ENCODE results near the gene COPA. TPM values are rescaled to one million over a fixed set of nuclear protein-coding genes. Genes with fewer than 3 reads are reported as not detected.

COPA gene
- total RNA-seq, 4 donors from 2014 or later = 59.0 to 103 (median 85.9) TPM

- Histone ChIP-seq H3K9me3 (no peaks in the 10 kb centered on the region), H3K27ac (peak overlapping the region in 1 of 4 donors; percentile 41), H3K36me3 (peaks cover 2 to 90% of the 10 kb centered on the region in 2 donors), H3K27me3 (no peaks in the 10 kb centered on the region), H3K4me1 (peaks cover 20 to 48% of the 10 kb centered on the region in 2 donors), H3K4me3 (no peak overlapping the region)
- TF ChIP-seq POLR2A (IDR thresholded peaks at IDR 0.05) (no peak), CTCF (IDR thresholded peaks at IDR 0.05 in 4 of 5, conservative IDR thresholded peaks at IDR 0.05 in 1 of 5) (peak in 3 of 5 experiments; percentile 12 to 37 (median 36))
- intact Hi-C loops (cut with DNase I; ENCODE audit: low total_unique reads) (no loop called here), in situ Hi-C loops (cut with MboI; ENCODE audit: low sequenced_read_pairs in 4 of 4) (loop anchor here in 2 of 4 donors (25.0 kb wide), 1 partner anchor 267 kb away; the partner anchor contains the start of genes IGSF8 (in 2 of the 2) and KCNJ9 (in 2 of the 2))
- ATAC-seq (no peak), DNase-seq (no peak)
Observed at GRCh38 chr1:160354388-160354985, 11.4 kb upstream of the COPA start.

- H3K4me3 ChIP-seq = no peak overlapping the region
- ATAC-seq (no peak), DNase-seq (no peak)
- peaks cover 2 to 96% of the 10 kb centered on the region in 2 donors for H3K36me3 ChIP-seq
- no peaks in the 10 kb centered on the region for H3K9me3 ChIP-seq
- H3K27ac ChIP-seq = peak overlapping the region; percentile 84 to 88 (median 85)
- TF ChIP-seq CTCF (IDR thresholded peaks at IDR 0.05 in 4 of 5, conservative IDR thresholded peaks at IDR 0.05 in 1 of 5) (no peak), POLR2A (IDR thresholded peaks at IDR 0.05) (no peak)
- intact Hi-C loops (cut with DNase I; ENCODE audit: low total_unique reads) (no loop called here), in situ Hi-C loops (cut with MboI; ENCODE audit: low sequenced_read_pairs in 4 of 4) (loop anchor here in 2 of 4 donors (25.0 kb wide), 1 partner anchor 266 kb away; the partner anchor contains the start of genes IGSF8 (in 2 of the 2) and KCNJ9 (in 2 of the 2))
- H3K4me1 ChIP-seq = peaks cover 20 to 50% of the 10 kb centered on the region in 2 donors
- H3K27me3 ChIP-seq = no peaks in the 10 kb centered on the region
Observed at GRCh38 chr1:160353223-160353622, 10.2 kb upstream of the COPA start.

GRCh38 chr1:160352555-160352954, 9.5 kb upstream of the COPA start:
- TF ChIP-seq POLR2A (IDR thresholded peaks at IDR 0.05) = no peak
- no peak for TF ChIP-seq CTCF (IDR thresholded peaks at IDR 0.05 in 4 of 5, conservative IDR thresholded peaks at IDR 0.05 in 1 of 5)
- H3K27ac ChIP-seq = peak overlapping the region; percentile 84 to 88 (median 85)
- in situ Hi-C loops (cut with MboI; ENCODE audit: low sequenced_read_pairs in 4 of 4) = loop anchor here in 2 of 4 donors (25.0 kb wide), 1 partner anchor 265 kb away; the partner anchor contains the start of genes IGSF8 (in 2 of the 2) and KCNJ9 (in 2 of the 2)
- H3K4me3 ChIP-seq = no peak overlapping the region
- ATAC-seq (peak in 1 of 2 donors; percentile 25), DNase-seq (no peak)
- intact Hi-C loops (cut with DNase I; ENCODE audit: low total_unique reads) = no loop called here
- no peaks in the 10 kb centered on the region for H3K27me3 ChIP-seq
- H3K4me1 ChIP-seq = peaks cover 20 to 50% of the 10 kb centered on the region in 2 donors
- peaks cover 2 to 96% of the 10 kb centered on the region in 2 donors for H3K36me3 ChIP-seq
- H3K9me3 ChIP-seq = no peaks in the 10 kb centered on the region

GRCh38 chr1:160351629-160352028, 8.6 kb upstream of the COPA start:
- Histone ChIP-seq H3K4me3 (peak overlapping the region in 1 of 4 donors; percentile 7), H3K4me1 (peaks cover 20 to 50% of the 10 kb centered on the region in 2 donors), H3K27me3 (no peaks in the 10 kb centered on the region), H3K36me3 (peaks cover 2 to 96% of the 10 kb centered on the region in 2 donors), H3K9me3 (no peaks in the 10 kb centered on the region), H3K27ac (peak overlapping the region; percentile 84 to 88 (median 85))
- intact Hi-C loops (cut with DNase I; ENCODE audit: low total_unique reads) (no loop called here), in situ Hi-C loops (cut with MboI; ENCODE audit: low sequenced_read_pairs in 4 of 4) (loop anchor here in 2 of 4 donors (25.0 kb wide), 1 partner anchor 264 kb away; the partner anchor contains the start of genes IGSF8 (in 2 of the 2) and KCNJ9 (in 2 of the 2))
- peak; percentile 56 to 84 for DNase-seq
- peak; percentile 90 to 91 for ATAC-seq
- no peak for TF ChIP-seq POLR2A (IDR thresholded peaks at IDR 0.05)
- TF ChIP-seq CTCF (IDR thresholded peaks at IDR 0.05 in 4 of 5, conservative IDR thresholded peaks at IDR 0.05 in 1 of 5) = no peak

Measured in gastrocnemius medialis (tissue), 4 donors.